Activated naive CD4-positive, alpha-beta T cell treated with anti-CD3 and anti-CD28 coated beads, Interleukin-2, amount 50 U/mL, for 16 hours (primary cell): ENCODE results near the gene PTGDR2.

Experiments used
- DNase-seq: peaks from one replicate; pipeline ENCODE4 v3.0.0-alpha.2; 2020

The PTGDR2 gene

GRCh38 chr11:60855726-60856633 is at the start of gene PTGDR2:
Gene PTGDR2, minus strand, starts transcription at chr11:60855950. Its CDS starts 2,228 bp downstream, at chr11:60853722.
- DNase-seq = no peak

- DNase-seq = no peak
Observed at GRCh38 chr11:60905047-60905446, 49.3 kb upstream of the PTGDR2 start.

- DNase-seq = no peak
Observed at GRCh38 chr11:60902625-60903024, 46.9 kb upstream of the PTGDR2 start.

- no peak for DNase-seq
Observed at GRCh38 chr11:60900673-60901404, 45.1 kb upstream of the PTGDR2 start.

- DNase-seq = no peak
Observed at GRCh38 chr11:60899977-60900376, 44.2 kb upstream of the PTGDR2 start.

- no peak for DNase-seq
Observed at GRCh38 chr11:60899046-60899936, 43.5 kb upstream of the PTGDR2 start.

- DNase-seq = no peak
Observed at GRCh38 chr11:60897496-60897895, 41.7 kb upstream of the PTGDR2 start.

GRCh38 chr11:60895687-60896086 is 39.9 kb upstream of the PTGDR2 start:
- DNase-seq = no peak

GRCh38 chr11:60891103-60891741 is 35.5 kb upstream of the PTGDR2 start:
- no peak for DNase-seq

- DNase-seq = no peak
Observed at GRCh38 chr11:60890696-60891095, 34.9 kb upstream of the PTGDR2 start.

GRCh38 chr11:60889869-60890311 is 34.1 kb upstream of the PTGDR2 start:
- no peak for DNase-seq

- no peak for DNase-seq
Observed at GRCh38 chr11:60887556-60887955, 31.8 kb upstream of the PTGDR2 start.

- no peak for DNase-seq
Observed at GRCh38 chr11:60880643-60881282, 25.0 kb upstream of the PTGDR2 start.

GRCh38 chr11:60879971-60880588 is 24.3 kb upstream of the PTGDR2 start:
- no peak for DNase-seq

GRCh38 chr11:60879104-60879503 is 23.4 kb upstream of the PTGDR2 start:
- DNase-seq = no peak

- no peak for DNase-seq
Observed at GRCh38 chr11:60878245-60879101, 22.7 kb upstream of the PTGDR2 start.

GRCh38 chr11:60876168-60876485 is 20.4 kb upstream of the PTGDR2 start:
- DNase-seq = no peak

GRCh38 chr11:60875366-60876167 is 19.8 kb upstream of the PTGDR2 start:
- no peak for DNase-seq
